ENCODE results near the gene KLHL18.
"Not testable (repeated sequence)": the region's sequence is repeated elsewhere in the genome, so short reads cannot be mapped to it uniquely, and the experiment has no call there.

Gene KLHL18

DNA sequence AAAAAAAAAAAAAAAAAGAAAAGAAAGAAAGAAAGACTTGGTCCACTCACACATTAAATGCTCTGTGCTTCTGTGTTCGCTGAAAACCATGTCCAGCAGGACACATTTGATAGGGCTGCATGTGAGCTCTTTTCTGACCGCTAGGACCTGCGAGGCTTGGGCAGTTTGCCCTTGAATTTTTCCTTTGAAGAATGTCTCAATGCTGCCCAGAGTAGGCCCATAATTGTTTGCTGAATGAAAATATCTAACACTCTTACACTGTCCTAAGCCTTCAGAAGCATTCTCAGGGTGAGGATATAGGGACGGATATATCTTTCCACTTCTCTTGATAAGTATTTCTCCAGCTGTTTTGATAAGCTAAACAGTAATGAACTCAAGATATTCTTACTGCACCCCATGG lies 6.2 kb upstream of the KLHL18 start:
- no peak for DNase-seq

DNA sequence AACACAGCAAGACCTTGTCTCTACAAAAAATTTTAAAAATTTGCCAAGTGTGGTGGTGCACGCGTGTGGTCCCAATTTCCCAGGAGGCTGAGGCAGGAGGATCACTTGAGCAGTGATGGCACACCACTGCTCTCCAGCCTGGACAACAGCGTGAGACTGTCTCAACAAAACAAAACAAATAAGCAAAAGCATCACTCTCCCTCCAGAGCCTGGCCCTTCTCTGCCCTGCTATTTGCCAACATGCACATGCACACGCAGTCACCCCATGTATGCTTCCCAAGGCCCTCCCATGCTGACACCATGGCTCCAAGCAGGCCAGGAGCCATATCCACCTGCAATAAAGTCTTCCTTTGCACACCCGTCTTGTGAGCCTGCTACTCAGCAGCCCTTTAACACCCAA lies 2.2 kb upstream of the KLHL18 start:
- DNase-seq: no peak

DNA sequence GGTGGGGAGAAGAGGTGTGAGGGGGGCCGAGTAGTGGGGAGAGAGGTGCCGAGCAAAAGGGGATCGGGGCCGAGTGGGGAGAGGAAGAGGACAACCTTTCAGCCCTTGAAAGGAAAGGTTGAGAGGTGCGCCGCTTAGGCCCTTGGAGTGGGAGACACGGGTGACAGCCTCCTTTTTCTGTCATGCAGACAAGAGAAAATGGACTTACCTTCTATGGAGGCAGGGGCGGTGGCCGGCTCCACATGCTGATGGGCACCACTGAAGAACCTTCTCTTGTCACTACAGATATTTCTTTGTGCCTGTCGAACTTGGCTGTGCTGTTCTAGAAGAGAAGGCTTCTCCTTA lies 421 bp downstream of the KLHL18 start:
- DNase-seq: no peak

DNA sequence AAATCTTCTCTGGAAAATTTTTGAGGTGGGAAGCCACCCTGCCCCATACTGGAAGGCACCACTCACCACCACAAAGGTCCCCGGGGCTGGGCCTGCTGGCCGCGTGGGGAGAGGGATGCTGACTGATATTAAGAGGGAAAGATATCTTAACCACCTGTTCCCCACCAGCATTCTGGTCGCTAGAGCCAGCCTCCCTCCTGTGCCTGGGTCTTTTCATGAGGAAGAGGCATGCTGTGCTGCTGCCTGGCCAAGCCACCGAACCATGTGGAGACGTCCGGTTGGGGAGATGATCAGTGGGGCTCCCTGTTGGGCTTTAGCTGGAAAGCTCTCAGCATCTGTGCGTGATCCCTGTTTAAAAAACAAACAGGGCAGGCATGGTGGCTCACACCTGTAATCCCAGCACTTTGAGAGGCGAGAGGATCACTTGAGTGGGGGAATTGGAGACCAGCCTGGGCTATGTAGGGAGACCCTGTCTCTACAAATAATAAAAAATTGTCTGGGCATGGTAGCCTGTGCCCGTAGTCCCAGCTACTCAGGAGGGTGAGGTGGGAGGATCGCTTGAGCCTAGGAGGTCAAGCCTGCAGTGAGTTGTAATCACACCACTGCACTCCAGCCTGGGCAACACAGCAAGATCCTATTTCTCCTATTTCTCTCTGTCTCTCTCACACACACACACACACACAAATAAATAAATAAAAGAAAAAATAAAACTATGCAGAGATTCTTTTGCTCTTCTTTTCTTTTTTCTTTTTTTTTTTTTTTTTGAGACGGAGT lies 1.0 kb downstream of the KLHL18 start:
- DNase-seq: no peak

DNA sequence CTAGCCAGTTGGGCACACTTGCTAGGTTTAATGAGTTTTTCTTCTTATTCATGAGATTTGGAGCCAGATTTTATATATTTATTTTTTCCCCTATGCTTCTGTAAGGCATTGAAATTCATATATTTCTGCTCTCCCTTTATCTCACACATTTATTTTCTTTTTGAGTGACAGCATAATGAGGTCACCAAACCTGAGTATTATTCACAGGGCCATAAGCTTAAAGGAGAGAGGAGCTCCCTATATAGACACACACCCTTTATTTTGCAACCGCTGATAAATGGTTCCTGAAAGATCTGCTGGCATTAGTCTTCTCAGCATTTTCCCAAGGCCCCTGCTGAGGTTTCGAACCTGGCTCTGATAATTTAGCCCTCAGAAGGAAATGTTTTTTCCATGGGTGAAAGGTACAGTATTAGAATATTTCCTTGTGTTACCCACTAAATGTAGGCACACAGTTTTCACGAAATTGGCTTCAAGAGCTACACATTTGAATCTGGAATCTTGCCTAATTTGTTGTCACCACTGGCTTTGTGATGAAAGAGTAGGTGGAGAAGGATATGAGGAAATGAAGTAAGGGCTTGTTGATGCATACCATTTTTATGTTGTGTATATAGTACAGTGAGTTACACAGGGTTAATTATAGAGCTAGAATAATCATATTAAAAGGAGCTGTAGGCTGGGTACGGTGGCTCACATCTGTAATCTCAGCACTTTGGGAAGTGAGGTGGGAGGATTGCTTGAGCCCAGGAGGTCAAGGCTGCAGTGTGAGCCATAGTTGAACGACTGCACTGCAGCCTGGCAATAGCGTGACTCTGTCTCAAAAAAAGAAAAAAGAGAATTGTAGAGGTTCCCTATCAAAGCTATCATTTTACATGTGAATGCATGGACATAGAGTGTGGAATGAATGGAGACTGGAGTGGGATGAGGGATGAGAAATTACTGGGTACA lies 6.5 kb downstream of the KLHL18 start:
- no peak for DNase-seq

DNA sequence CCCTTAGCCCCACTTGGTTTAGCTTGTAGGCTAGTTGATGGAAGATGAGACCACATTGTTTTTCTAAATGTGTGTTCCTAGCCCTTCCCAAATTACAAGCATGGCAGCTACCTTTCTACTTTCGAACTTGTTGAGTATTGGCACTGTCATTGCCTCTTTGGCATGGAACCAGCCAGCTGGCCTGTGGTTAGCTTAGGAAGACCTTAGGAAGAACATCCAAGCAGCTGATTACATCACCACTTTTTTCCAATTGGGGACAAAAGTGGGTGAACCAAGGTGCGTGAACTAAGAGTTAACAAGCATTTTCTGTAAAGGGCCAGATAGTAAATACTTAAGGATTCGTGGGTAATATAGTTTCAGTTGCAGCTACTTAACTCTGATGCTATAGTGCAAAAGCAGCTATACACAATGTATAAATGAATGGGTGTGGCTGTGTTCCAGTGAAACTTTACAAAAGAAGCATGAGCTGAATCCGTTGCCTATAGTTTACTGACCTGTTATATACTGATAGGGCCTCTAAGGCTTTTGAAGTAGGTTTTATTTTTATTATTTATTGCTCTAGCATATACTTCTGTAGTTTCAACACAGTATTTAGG lies 8.5 kb downstream of the KLHL18 start:
- DNase-seq: no peak

DNA sequence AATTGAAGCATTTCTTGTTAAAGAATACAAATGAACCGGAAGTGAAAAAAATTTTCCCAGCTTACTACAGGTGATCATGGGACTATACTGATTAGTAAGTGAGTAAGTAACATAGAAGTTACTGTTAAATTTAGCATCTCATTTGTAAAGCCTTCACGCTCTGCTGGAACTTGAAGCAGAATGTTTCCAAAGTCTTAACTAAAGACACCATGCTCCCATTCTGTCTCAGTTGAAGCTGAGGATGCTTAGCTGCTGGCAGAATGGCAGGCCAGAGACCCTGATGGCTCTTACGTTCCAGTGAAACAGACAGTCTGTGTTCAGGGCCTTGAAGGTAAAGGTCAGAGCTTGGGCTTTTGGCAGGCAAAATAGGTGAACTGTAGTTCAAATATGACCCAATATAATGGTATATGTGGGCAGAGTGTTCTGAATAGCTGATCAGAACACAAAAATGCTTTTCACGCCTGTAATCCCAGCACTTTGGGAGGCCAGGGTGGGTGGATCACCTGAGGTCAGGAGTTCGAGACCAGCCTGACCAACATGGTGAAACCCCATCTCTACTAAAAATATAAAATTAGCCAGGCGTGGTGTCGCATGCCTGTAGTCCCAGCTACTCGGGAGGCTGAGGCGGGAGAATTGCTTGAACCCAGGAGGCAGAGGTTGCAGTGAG lies 9.1 kb downstream of the KLHL18 start:
- not testable (repeated sequence) for DNase-seq

DNA sequence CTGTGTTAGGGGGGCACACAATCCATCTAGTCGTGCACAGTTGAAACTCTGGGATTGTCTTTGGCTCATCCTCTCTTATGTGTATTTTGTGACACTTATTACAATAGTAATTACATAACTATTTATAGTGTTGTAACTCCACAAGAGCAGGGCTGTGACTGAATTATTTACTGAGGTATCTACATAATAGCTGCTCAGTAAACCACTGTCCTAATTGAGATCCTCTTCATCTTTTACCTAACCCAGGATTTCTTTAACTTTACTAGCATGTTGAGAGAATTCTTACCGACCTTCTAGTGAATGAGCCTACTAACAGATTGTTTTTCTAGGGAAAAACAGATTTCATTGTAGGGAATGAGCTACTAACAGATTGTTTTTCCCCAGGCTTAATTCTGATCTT lies 11.1 kb downstream of the KLHL18 start:
- no peak for DNase-seq

DNA sequence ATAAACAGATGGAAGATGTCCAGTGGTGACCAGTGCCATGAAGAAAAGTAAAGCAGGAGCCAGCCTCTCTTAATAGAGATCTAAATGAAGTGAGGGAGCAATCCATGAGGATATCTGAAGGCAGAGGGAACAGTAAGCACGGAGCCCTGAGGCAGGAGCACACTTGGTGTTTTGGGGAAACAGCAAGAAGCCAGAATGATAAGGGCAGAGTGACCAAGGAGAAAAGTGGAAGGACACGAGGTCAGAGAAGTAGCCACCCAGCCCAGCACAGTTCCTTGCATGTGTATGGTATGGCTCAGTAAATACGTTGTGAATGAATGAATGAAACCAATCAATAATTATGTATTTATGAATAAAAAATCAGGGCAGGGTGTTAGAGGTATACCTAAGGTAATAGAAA lies 11.6 kb downstream of the KLHL18 start:
- DNase-seq: no peak

DNA sequence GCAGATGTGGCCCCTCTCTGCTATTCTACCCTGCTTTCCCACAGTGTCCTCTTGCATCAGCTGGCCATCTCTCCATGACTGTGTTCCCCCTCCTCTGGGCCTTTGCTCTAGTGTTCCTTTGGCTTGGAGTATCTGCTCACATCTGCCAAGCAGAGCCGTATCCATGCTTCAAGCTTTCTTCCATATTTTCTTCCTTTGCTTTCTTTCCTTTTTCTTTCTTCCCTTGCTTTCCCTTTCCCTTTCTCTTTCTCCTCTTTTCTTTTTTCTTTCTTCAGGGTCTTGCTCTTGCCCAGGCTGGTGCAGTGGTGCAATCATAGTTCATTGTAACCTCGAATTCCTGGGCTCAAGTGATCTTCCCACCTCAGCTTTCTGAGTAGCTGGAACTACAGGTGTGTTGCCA lies 12.6 kb downstream of the KLHL18 start:
- DNase-seq: no peak

DNA sequence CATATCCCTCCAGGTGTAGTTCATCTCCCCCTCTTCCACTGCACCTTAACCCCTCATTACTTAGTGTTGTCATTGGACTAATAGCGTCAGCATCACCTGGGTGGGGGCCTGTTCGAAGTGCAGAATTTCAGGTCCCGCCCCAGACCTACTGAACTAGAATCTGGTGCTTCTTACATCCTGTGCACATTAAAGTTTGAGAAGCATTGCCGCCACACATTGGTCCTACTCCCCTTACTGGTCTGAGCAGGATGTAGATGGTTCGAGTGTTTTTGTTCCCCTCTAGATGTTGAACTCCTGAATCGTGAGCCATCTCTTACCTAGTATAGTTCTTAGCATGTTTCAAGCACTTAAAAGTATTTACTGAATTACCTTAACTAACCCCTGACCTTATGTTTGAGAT lies 13.2 kb downstream of the KLHL18 start:
- no peak for DNase-seq

DNA sequence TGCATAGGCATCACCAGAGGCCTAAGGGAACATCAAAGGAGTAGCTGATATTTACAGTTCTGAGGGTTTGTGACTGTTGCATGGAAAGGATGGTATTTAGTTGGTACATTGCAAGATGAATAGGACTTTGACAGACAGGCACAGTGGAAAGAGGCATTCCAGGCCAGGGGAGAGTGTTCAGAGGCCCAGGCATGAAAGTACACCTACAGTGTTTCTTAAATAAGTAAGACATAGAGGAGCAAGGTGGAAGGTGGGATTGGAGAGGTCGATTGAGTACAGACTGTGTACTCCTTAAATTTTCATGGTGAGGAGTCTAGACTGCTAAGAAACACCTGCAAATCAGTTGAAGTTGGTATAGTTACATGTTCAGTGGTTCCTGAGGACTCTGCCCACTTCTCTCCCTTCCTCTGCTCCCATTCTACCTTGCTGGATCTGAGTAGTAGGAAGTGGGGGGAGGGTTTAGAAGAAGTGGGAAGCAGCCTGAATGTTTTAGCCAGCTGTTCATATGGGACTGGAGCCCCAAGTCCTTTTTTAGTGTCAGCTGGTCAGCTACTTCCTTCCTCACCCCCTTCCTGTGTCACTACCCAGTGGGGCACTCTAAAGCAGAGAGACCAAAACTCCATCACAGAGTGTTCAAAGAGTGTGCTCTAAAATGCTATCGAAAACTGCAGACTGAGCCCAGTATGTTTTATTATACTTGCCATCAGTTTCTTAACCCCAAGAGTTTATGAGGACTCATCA lies 14.0 kb downstream of the KLHL18 start:
- no peak for DNase-seq

DNA sequence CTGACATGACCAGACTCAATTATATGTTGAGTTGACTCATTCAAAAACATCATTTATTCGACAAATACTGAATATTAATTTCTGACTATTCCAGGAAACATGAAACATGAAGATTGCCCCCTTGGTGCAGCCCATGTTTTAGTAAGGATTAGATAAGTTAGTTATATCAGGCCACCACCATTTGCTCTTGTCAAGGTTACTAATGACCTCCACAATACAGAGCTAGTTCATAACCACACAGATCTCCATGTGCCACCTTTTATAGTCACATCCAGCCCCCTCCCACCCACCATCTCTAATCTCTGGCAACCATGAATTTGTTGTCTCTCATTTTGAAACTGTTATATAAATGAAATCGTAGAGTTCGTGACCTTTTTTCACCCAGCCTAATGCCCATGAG lies 15.7 kb downstream of the KLHL18 start:
- DNase-seq: no peak

DNA sequence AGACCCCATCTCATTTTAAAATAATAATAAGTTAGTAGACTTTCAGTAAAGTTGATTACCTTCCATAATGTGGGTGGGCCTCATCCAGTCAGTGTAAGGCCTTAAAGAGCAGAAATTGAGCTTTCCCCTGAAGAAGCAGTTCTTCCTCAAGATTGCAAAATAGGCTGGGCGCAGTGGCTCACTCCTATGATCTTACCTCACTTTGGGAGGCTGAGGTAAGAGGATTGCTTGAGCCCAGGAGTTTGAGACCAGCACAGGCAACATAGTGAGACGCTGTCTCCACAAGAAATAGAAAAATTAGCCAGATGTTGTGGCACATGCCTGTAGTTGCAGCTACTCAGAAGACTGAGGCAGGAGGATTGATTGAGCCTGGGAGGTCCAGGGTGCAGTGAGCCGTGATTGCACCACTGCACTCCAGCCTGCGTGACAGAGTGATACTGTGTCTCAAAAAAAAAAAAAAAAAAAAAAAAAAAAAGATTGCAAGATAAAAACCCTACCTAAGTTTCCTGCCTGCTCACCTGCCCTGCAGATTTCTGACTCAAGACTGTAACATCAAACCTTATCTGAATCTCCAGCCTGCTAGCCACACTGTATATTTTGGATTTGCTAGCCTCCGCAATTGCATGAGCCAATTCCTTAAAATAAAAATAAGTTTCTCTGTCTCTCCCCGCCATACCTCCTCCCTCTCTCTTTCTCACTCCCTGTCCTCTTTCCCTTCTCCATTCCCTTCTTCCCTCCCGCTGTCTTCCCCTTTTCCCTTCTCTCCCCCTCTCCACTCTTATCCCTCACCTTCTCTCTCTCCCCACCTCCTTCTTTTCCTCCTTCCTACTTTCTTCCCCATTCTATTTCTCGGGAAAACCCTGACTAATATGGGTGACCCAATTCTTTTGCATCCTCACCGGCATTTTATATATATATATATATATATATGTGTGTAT lies 16.9 kb downstream of the KLHL18 start:
- no peak for DNase-seq

DNA sequence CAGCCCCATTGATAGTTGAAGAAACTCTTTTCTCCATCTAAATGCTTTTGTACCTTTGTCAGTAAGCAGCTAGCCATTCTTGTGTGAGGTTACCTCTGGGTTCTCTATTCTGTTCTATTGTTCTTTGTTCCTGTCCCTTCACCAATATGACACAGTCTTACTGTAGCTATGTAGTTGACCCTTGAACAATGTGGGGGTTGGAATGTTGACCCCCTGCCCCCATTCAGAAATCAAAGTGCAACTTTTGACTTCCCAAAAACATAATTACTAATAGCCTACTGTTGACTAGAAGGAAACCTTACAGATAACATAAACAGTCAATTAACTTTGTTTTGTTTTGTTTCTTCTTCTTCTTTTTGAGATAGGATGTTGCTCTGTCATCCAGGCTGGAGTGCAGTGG lies 18.7 kb downstream of the KLHL18 start:
- DNase-seq: no peak

DNA sequence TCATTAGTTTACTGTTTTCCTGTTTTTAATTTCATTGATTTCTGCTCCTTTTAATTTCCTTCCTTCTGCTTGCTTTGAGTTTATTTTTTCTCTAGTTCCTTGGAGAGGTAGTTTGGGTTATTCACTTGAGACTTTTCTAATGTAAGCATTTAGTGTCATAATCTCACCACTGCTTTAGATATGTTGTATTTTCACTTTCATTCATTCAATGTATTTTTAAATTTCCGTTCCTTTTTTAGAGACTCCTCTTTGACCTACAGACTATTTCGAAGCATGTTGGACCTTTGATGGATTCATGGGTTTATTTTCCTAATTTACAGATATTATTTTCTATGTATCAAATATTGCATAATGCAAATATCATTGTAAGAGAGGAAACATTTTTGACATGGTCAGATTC lies 23.3 kb downstream of the KLHL18 start:
- no peak for DNase-seq

DNA sequence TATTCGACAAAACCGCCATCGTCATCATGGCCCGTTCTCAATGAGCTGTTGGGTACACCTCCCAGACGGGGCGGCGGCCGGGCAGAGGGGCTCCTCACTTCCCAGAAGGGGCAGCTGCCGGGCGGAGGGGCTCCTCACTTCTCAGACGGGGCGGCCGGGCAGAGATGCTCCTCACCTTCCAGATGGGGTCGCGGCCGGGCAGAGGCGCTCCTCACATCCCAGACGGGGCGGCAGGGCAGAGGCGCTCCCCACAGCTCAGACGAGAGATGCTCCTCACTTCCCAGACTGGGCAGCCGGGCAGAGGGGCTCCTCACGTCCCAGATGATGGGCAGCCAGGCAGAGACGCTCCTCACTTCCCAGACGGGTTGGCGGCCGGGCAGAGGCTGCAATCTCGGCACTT lies 26.5 kb downstream of the KLHL18 start:
- DNase-seq: not testable (repeated sequence)

DNA sequence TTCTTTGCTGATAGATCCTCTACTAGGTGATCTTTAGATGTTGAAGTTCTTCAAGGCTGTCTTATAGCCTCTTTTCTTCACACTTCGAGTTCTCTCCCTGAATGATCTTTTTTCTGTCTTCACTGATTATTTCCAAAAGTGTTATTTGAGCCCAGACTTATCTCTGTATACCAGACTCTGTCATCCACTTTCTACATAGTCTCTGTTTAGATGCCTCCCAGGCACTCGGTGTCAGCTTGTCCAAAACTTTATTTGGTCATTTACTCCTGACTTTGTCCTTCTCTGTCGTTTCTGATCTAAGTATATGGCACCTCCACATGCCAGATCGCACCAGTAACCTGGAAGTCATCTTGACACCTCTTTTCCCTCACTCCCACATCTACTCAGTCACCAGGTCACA lies 27.6 kb downstream of the KLHL18 start:
- DNase-seq: no peak

DNA sequence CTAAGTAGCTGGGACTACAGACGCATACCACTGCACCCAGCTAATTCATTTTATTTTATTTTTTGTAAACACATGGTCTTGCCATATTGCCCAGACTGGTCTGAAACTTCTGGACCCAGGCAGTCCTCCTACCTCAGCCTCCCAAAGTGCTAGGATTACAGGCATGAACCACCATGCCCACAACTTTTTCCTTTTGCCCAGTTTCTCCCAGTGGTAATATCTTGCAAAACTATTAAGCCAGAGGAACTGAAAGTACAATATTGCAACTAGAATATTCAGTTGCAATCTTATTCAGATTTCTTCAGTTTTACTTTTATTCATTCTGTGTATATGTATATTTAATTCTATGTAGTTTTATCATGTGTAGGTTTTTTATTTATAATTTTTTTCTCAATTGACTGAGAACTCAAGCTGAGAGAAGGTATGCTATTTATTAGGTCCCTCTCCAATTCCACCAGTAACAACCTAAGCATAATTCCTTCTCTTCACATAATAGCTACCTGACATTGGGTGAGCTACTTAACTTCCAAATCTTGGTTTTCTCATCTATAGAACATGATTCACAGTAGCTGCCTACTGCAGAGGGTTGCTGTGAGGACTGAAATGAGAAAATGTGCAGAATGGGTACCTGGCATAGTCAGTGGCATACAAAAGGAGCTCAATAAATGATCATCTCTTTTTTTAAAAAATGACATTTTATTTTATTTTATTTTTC lies 30.8 kb downstream of the KLHL18 start:
- DNase-seq: no peak

DNA sequence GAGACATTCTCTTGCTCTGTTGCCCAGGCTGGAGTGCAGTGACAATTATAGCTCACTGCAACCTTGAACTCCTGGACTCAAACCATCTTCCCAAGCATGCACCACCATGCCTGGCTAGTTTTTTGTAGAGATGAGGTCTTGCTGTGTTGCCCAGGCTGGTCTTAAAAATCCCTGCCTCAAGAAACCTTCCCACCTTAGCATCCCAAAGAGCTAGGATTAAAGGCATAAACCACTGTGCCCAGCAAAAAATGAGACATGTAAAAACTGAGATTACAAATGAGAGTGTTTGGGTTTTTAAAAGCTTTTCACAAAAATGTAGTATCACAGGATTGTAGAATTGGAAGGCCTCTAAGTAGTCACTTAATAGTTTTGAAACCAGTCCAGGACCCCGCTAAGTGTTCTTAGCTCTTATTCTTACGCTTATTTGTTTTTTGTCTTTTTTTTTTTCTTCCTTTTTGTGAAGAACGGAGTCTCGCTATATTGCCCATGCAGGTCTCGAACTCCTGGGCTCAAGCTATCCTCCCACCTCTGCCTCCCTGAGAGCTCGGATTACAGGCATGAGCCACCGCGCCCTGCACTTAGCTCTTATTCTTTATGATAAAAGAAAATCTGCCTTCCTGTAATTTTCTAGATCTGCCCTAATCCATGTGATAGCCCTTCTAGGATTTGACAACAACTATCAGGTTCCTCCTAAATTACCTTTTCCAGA lies 31.5 kb downstream of the KLHL18 start:
- DNase-seq: no peak

Measured in activated CD4-positive, CD25-positive, alpha-beta regulatory T cell treated with anti-CD3 and anti-CD28 coated beads, Interleukin-2, amount 50 U/mL, for 72 hours (primary cell).